IPS-18a (cell line): ENCODE data around the gene STAT4.

ENCODE experiments used
- H3K27ac ChIP-seq: one replicate; pipeline ENCODE4 v1.5.1; 2013; ENCODE audit warnings: low read length
- H3K27me3 ChIP-seq: one replicate; pipeline ENCODE4 v1.6.1; 2013; ENCODE audit warnings: mild to moderate bottlenecking, low read length; ENCODE audit not compliant: control insufficient read depth, insufficient read depth
- H3K36me3 ChIP-seq: one replicate; pipeline ENCODE4 v1.6.1; 2013; ENCODE audit warnings: low read depth, low read length; ENCODE audit not compliant: control insufficient read depth
- H3K4me1 ChIP-seq: one replicate; pipeline ENCODE4 v1.6.1; 2013; ENCODE audit warnings: low read depth, low read length; ENCODE audit not compliant: control insufficient read depth
- H3K4me3 ChIP-seq: one replicate; pipeline ENCODE4 v1.5.1; 2013; ENCODE audit warnings: low read length
- H3K9ac ChIP-seq: one replicate; pipeline ENCODE4 v1.6.1; 2013; ENCODE audit warnings: mild to moderate bottlenecking, low read length, moderate library complexity
- H3K9me3 ChIP-seq: one replicate; pipeline ENCODE4 v1.6.1; 2013; ENCODE audit warnings: low read depth, low read length; ENCODE audit not compliant: control insufficient read depth

The STAT4 gene

DNA sequence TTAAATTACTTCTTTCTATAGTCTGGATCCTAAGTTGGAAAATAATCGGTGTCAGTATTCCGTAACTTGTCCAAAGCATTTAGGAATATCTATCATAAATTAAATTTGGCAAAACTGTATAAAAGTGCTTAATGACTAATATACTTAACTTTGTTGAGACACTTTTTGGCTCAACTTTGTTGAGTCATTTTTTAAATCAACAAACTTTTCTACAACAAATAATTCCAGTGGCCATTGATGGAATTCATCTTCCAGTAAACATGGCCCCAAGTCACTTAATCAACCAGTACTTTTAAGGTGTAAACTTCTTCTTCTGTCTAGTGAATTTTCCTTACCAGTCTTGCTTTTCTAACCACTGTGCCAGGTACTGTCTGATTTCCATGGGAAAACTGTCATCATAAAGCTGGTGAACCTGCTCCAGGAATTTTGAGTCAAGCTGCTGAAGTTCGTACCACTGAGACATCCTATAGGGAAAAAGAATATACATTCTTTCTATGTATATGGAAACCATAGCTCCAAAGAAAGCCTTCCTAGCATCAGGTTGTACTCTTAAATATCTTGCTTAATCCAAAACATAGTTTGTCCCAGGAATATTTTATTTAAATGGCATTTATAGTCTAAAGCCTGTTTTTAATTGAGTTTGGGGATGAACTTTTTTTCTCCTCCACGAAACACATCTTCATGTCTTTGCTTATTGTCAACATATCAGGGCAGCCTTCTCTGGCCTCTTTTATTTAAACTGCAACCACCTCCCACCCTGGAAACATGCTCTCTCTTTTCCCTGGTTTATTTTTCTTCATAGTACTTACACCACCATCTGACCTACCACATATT is 141.0 kb downstream of the STAT4 start:
- Histone ChIP-seq H3K4me1 (peaks cover 3% of the 10 kb centered on the region), H3K27ac (no peak overlapping the region), H3K36me3 (peaks cover 51% of the 10 kb centered on the region), H3K27me3 (peaks cover 4% of the 10 kb centered on the region), H3K9me3 (no peaks in the 10 kb centered on the region), H3K9ac (no peak overlapping the region), H3K4me3 (no peak overlapping the region)

DNA sequence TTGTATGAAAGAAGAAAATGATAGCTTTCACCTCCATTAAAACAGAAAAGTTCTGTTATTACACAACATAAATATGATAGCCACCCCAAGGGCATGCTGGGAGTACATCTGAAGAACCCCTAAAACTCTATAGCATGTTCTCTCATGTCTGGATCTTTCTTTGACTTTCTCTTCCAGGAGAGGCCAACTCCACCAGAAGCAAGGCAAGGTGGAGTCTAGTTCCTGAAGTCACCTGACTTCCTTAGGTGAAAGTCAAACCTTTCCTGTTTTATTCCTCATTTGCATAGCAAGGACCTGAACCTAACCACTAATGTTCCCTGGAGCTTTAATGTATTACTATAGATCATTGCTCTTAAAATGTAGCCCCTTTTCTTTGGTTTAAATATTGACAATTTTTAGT is 142.5 kb downstream of the STAT4 start:
- Histone ChIP-seq H3K36me3 (peaks cover 66% of the 10 kb centered on the region), H3K27me3 (no peaks in the 10 kb centered on the region), H3K4me3 (no peak overlapping the region), H3K9me3 (no peaks in the 10 kb centered on the region), H3K9ac (no peak overlapping the region), H3K27ac (no peak overlapping the region), H3K4me1 (no peaks in the 10 kb centered on the region)

DNA sequence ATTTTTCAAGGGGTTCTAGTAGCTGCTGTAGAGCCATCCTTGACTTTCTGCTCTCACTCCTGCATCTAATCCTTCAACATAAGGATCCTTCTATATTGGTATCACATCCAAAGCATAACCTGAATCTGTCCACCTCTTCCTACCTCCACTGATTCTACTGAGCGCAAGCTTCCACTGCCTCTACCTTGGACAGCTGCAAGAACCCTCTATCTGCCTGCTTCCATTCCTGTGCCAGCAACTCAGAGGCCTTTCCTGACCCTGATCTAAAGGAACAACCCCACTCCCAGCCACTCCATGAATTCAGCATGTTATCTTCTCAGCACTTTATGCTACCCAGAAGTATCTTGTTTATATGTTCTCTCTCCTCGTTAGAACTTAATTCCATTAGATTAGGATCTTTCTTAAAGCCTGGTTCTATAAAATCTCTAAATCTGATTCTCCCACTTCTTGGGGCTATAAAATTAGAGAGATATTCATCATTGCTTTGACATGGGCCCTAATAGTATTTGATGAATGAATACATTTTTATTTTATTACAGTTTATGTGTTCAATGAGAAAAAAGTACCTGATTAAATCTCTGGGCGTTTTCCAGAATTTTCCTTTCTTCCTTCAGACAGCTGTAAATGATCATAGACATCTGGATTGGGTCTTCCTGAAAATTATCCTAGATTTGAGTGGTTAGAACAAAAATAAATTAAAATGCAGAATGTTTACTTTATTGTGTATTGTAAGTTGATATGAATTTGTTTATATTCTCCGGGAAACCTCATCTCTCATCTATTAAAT is 143.6 kb downstream of the STAT4 start:
- no peak overlapping the region for H3K4me3 ChIP-seq
- no peaks in the 10 kb centered on the region for H3K4me1 ChIP-seq
- no peaks in the 10 kb centered on the region for H3K9me3 ChIP-seq
- H3K9ac ChIP-seq, result no peak overlapping the region
- peaks cover 77% of the 10 kb centered on the region for H3K36me3 ChIP-seq
- H3K27ac ChIP-seq, result no peak overlapping the region
- H3K27me3 ChIP-seq, result no peaks in the 10 kb centered on the region

DNA sequence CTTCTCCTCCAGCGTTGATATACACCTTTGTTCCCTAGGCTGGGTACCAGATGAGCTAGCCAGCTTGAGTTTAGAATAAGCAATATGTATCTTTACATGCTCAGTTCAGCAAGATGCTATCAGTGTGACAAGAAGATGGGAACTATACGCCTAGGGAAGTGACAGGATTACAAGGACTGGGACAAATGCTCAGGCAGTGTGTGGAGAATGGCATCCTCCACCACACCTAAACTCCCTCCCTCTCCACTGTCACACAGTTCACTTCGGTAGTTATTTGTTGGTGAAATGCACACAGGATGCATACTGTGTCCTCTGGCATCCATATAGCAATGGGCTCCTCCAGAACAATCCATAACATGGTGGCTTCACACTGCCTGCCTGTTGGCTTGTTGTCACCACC is 144.5 kb downstream of the STAT4 start:
- H3K27me3 ChIP-seq, result no peaks in the 10 kb centered on the region
- H3K4me3 ChIP-seq, result no peak overlapping the region
- H3K36me3 ChIP-seq, result peaks cover 85% of the 10 kb centered on the region
- H3K9me3 ChIP-seq, result no peaks in the 10 kb centered on the region
- no peak overlapping the region for H3K9ac ChIP-seq
- no peaks in the 10 kb centered on the region for H3K4me1 ChIP-seq
- no peak overlapping the region for H3K27ac ChIP-seq

DNA sequence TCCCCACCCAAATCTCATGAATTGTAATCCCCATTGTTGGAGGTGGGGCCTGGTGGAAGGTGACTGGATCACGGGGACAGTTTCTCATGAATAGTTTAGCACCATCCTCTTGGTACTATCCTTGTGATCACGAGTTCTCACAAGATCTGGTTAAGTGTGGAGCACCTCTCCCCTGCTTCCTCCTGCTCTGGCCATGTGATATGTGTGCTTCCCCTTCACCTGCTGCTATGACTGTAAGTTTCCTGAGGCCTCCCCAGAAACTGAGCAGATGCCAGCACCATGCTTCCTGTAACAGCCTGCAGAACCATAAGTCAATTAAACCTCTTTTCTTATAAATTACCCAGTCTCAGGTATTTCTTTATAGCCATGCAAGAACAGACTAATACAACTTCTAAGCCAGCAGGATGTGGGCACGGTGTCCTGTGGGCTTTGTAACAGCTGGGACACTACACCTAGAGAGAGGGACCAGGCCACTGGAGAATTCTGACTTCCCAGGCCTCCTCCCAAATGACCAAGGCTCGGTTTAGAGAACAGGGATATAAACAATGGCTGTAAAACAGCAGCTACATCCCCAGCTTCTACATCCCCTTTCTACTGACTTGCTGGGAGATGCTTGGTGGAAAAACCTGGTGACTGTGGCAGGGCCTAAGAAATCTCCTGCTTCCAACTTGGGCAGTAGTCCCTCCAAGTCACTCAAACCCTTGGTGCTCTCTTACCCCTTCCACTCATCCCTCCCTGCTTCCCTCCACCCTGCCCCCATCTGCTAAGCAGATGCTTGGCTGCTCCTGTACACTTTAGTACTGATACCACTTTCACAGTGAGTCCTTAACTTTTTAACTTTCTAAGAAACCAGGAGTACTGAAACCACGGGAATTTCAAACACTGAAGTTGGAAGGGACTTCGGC is 147.1 kb downstream of the STAT4 start:
- no peaks in the 10 kb centered on the region for H3K9me3 ChIP-seq
- H3K4me1 ChIP-seq, result no peaks in the 10 kb centered on the region
- H3K27ac ChIP-seq, result no peak overlapping the region
- H3K27me3 ChIP-seq, result no peaks in the 10 kb centered on the region
- H3K4me3 ChIP-seq, result no peak overlapping the region
- peaks cover 97% of the 10 kb centered on the region for H3K36me3 ChIP-seq
- no peak overlapping the region for H3K9ac ChIP-seq

DNA sequence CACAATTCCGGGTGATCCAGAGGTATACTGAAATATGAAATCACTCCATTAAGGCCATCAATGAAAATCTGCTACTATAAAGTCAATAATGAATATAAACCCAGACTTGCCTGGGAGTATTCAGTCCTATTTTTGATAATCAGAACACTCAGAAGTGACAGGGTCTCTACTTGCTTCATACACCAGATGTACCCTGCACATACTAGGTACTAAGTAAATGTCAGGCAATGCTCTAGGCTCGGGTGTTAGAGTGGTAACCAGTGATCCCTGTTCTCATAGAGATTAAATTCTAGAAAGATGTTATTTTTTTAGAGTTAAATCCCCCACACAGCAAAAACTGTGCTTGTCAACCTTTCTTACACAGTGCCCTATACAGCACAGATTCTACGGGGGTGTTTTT is 149.2 kb downstream of the STAT4 start:
- Histone ChIP-seq H3K9ac (no peak overlapping the region), H3K4me1 (no peaks in the 10 kb centered on the region), H3K27ac (no peak overlapping the region), H3K36me3 (peaks cover 92% of the 10 kb centered on the region), H3K27me3 (no peaks in the 10 kb centered on the region), H3K4me3 (no peak overlapping the region), H3K9me3 (no peaks in the 10 kb centered on the region)

DNA sequence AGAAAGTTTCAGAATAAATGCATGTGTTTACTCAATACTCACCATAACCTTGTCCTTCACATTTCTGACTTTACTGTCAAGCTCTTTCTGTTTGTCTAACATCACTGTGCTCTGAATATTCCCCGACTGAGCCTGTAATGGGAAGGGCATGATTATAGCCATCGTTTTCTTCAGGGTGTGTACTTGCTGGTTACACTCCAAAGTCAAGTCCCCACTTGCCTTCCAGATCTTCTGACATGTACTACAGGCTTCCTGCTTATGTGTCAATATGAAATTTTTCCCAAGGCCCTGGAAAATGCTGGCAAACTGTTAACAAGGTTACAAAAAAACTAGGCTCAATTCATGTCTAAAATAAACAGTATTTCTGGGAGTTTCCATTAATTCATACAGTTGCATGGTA is 149.8 kb downstream of the STAT4 start:
- Histone ChIP-seq H3K27me3 (no peaks in the 10 kb centered on the region), H3K9ac (no peak overlapping the region), H3K4me3 (no peak overlapping the region), H3K36me3 (peaks cover 88% of the 10 kb centered on the region), H3K9me3 (no peaks in the 10 kb centered on the region), H3K4me1 (no peaks in the 10 kb centered on the region), H3K27ac (no peak overlapping the region)

DNA sequence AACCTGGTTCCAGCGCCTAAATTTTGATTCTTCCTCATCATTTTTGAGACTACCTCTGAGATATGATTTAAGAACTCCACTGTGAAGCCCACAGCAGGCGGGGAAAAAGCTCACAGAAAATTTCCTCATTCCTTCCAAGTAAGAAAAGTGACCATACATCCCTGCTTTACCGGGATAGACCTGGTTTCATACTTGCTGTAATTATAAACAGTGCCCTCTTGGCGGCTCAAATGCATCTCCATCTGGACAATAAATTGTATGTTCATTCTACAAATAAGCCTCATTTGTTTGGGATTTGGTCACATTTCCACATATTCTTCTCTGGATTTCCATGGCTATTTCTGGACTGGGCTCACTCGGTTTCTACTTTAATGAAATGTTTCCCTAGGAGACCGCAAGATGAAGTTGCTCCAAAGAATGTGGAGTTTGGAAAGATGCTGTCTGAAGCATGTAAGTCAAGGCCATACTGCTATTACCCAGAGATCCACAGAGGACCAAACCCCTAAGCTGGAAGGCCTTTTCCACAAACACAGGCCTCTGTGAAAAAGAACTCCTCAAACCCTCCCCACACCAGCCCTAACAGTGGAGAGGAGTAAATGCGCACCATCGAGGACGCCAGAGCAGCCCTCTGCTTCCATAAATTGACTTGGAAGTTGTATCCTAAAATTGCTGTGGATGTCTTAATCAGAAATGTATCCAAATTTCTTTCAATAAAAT is 150.7 kb downstream of the STAT4 start:
- no peak overlapping the region for H3K27ac ChIP-seq
- H3K4me1 ChIP-seq, result no peaks in the 10 kb centered on the region
- no peak overlapping the region for H3K4me3 ChIP-seq
- no peak overlapping the region for H3K9ac ChIP-seq
- H3K9me3 ChIP-seq, result no peaks in the 10 kb centered on the region
- peaks cover 87% of the 10 kb centered on the region for H3K36me3 ChIP-seq
- no peaks in the 10 kb centered on the region for H3K27me3 ChIP-seq

DNA sequence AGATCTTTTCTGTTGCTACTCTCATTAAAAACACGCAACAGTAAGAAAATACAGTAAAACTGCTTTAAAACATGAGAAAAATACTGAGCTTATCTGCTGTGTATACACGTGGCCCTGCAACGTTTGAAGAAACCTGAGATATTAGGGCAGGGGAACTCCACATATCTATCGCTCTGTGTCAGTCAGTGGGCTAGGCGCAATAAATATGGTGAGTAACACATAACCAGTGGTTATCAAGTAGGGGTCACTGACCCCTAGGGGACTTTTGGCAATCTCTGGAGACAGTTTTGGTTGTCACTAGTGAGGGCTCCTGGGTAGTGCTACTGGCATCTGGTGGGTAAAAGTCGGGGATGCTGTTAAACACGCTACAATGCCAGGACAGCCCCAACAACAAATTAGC is 151.7 kb downstream of the STAT4 start:
- Histone ChIP-seq H3K4me3 (no peak overlapping the region), H3K27ac (no peak overlapping the region), H3K4me1 (no peaks in the 10 kb centered on the region), H3K27me3 (no peaks in the 10 kb centered on the region), H3K9me3 (no peaks in the 10 kb centered on the region), H3K36me3 (peaks cover 84% of the 10 kb centered on the region), H3K9ac (no peak overlapping the region)

DNA sequence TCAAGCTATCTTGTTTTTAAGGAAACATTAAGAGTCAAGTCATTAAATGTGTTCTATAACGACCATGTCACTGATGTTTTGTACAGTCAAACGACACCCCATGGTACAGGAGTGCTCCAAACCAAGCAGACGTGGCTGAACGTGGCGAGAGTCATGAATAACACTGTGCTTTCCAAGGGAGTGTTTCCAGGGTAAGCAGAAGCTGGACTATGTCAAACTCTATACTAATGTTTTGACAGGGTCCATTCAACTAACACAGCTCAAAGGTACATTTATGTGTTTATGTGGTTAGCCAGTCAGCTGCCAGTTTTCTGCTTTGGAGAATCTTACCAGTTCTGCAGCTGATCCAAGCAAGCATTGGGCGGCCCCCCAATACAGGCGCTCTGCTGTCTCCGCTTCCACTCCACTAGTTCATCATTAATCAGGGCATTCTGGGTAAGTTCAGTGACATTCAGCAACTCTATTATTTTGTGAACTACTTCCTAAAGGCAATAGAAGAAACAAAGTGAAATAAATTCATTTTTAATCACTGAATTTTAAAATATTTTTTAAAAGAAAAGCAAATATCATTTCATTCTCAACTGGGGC is 153.2 kb downstream of the STAT4 start:
- peaks cover 80% of the 10 kb centered on the region for H3K36me3 ChIP-seq
- H3K9ac ChIP-seq, result no peak overlapping the region
- H3K9me3 ChIP-seq, result no peaks in the 10 kb centered on the region
- no peaks in the 10 kb centered on the region for H3K27me3 ChIP-seq
- no peaks in the 10 kb centered on the region for H3K4me1 ChIP-seq
- no peak overlapping the region for H3K4me3 ChIP-seq
- H3K27ac ChIP-seq, result no peak overlapping the region
